Measurements from ENCODE around the gene CDYL2.
"Not testable (repeated sequence)": the region's sequence is repeated elsewhere in the genome, so short reads cannot be mapped to it uniquely, and the experiment has no call there.

The CDYL2 gene

DNA sequence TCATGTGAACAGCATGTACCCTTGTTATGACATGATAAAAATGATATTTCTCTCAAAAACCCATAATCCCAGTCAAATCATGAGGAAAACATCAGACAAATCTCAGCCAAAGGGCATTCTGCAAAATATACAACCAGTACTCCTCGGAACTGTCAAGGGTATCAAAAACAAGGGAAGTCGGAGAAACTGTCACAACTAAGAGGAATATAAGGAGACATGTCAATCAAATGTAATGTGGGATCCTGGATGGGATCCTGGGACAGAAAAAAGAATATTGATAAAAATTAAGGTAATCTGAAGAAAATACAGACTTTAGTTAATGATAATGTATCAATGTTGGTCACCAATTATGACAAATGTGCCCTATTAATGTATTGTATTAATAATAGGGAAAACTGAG is 15.6 kb upstream of the CDYL2 start:
- no peak for DNase-seq
- H3K36me3 ChIP-seq (replicated peaks): no peaks in the 10 kb centered on the region
- no peak overlapping the region for H3K27ac ChIP-seq
- in situ Hi-C loops (cut with HindIII; ENCODE audit: low pct_ligation_motif_present, low sequenced_read_pairs): no loop called here
- H3K4me3 ChIP-seq (ENCODE audit: low read depth, low read length): no peak overlapping the region
- no peak for TF ChIP-seq CTCF (IDR thresholded peaks at IDR 0.05; ENCODE audit: low read depth, low read length, missing control alignments)
- H3K27me3 ChIP-seq (replicated peaks): no peaks in the 10 kb centered on the region

DNA sequence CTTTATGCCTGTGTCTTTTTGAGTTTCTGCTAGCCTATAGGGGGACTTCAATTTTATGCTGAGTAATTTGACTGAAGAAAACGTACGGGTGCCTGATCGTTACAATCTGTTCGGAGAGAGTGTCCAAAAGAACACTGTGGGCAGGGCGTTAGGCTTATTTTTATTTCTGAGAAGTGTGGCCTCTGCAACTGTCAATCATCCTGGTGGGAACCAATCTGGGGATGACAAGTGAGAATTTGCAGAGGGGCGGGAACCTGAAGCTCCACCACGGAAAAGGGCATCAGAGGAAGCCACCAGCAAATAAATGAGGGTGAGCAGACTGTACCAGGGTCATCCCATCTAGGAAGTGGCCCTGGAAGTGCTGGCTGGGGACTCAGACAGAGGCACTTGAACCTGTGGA is 12.0 kb upstream of the CDYL2 start:
- no peak for DNase-seq
- Histone ChIP-seq H3K27me3 (replicated peaks) (no peaks in the 10 kb centered on the region), H3K36me3 (replicated peaks) (no peaks in the 10 kb centered on the region), H3K4me3 (ENCODE audit: low read depth, low read length) (no peak overlapping the region), H3K27ac (no peak overlapping the region)
- no peak for TF ChIP-seq CTCF (IDR thresholded peaks at IDR 0.05; ENCODE audit: low read depth, low read length, missing control alignments)
- in situ Hi-C loops (cut with HindIII; ENCODE audit: low pct_ligation_motif_present, low sequenced_read_pairs): no loop called here

- H3K36me3 ChIP-seq (replicated peaks); DNase-seq; in situ Hi-C loops (cut with HindIII; ENCODE audit: low pct_ligation_motif_present, low sequenced_read_pairs); H3K27me3 ChIP-seq (replicated peaks); H3K27ac ChIP-seq; H3K4me3 ChIP-seq (ENCODE audit: low read depth, low read length): not testable (repeated sequence)
Observed at GRCh38 chr16:80815278-80815677, 10.9 kb upstream of the CDYL2 start.

- Histone ChIP-seq H3K27ac (no peak overlapping the region), H3K4me3 (ENCODE audit: low read depth, low read length) (no peak overlapping the region), H3K27me3 (replicated peaks) (no peaks in the 10 kb centered on the region), H3K36me3 (replicated peaks) (no peaks in the 10 kb centered on the region)
- in situ Hi-C loops (cut with HindIII; ENCODE audit: low pct_ligation_motif_present, low sequenced_read_pairs): no loop called here
- DNase-seq: no peak
- no peak for TF ChIP-seq CTCF (IDR thresholded peaks at IDR 0.05; ENCODE audit: low read depth, low read length, missing control alignments)
Observed at GRCh38 chr16:80812593-80812992, 8.2 kb upstream of the CDYL2 start.

- no peak for TF ChIP-seq CTCF (IDR thresholded peaks at IDR 0.05; ENCODE audit: low read depth, low read length, missing control alignments)
- Histone ChIP-seq H3K27ac (no peak overlapping the region), H3K4me3 (ENCODE audit: low read depth, low read length) (no peak overlapping the region), H3K27me3 (replicated peaks) (no peaks in the 10 kb centered on the region), H3K36me3 (replicated peaks) (no peaks in the 10 kb centered on the region)
- no peak for DNase-seq
- in situ Hi-C loops (cut with HindIII; ENCODE audit: low pct_ligation_motif_present, low sequenced_read_pairs): no loop called here
Observed at GRCh38 chr16:80809366-80809765, 5.0 kb upstream of the CDYL2 start.

DNA sequence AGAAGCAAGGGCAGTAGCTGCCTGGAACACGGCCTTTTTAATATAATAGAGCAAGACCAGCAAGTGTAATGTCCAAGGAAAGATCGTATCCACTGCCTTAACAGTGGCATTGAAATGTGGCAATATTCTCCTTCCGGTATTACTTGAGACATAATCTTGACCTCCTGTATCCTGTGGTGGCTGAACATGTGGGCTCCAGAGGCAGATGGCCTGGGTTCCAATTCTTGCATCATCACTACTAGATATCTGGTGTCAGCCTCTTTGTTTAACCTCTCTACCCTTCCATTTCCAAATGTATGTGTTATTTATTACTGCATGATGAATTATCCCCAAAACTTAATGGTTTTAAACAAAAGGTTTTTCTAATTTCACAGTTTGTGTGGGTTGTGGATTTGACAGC is 3.5 kb upstream of the CDYL2 start:
- H3K27ac ChIP-seq: no peak overlapping the region
- DNase-seq: no peak
- H3K27me3 ChIP-seq (replicated peaks): no peaks in the 10 kb centered on the region
- no peak for TF ChIP-seq CTCF (IDR thresholded peaks at IDR 0.05; ENCODE audit: low read depth, low read length, missing control alignments)
- in situ Hi-C loops (cut with HindIII; ENCODE audit: low pct_ligation_motif_present, low sequenced_read_pairs): no loop called here
- no peak overlapping the region for H3K4me3 ChIP-seq (ENCODE audit: low read depth, low read length)
- no peaks in the 10 kb centered on the region for H3K36me3 ChIP-seq (replicated peaks)

Measured in brain microvascular endothelial cell (primary cell).